Liver (tissue), 9 donors: ENCODE data around the gene ITGB4. TPM values are rescaled to one million over a fixed set of nuclear protein-coding genes. Genes with fewer than 3 reads are reported as not detected.
A peak's percentile ranks its signal among the peaks of the same experiment; 100 is the strongest.

Source experiments
- DNase-seq: peaks from one replicate; pipeline ENCODE4 v3.0.0-alpha.2; 2017; ENCODE audit warnings: low spot score
- H3K27ac ChIP-seq, 2 donors: one replicate each; pipeline ENCODE4 v1.7.0; 2013; ENCODE audit warnings: inconsistent platforms in 2 of 2, low read length in 2 of 2, control low read depth in 1 of 2, low read depth in 1 of 2, mild to moderate bottlenecking in 1 of 2
- H3K27me3 ChIP-seq, 4 donors: one replicate each; pipeline versions ENCODE4 v1.6.1 to v1.7.0; 2013; ENCODE audit warnings: low read length in 3 of 4, inconsistent platforms in 1 of 4, mild to moderate bottlenecking in 1 of 4, moderate library complexity in 1 of 4; ENCODE audit not compliant: control insufficient read depth in 4 of 4, insufficient read depth in 4 of 4
- H3K36me3 ChIP-seq, 4 donors: one replicate each; pipeline versions ENCODE4 v1.6.1 to v1.7.0; 2013; ENCODE audit warnings: low read length in 3 of 4, mild to moderate bottlenecking in 3 of 4, low read depth in 1 of 4, moderate library complexity in 1 of 4; ENCODE audit not compliant: control insufficient read depth in 4 of 4, insufficient read depth in 3 of 4
- H3K4me1 ChIP-seq, 4 donors: one replicate each; pipeline versions ENCODE4 v1.6.1 to v1.7.0; 2013; ENCODE audit warnings: low read length in 3 of 4, mild to moderate bottlenecking in 3 of 4, moderate library complexity in 1 of 4; ENCODE audit not compliant: control insufficient read depth in 4 of 4, insufficient read depth in 4 of 4
- H3K4me3 ChIP-seq, 3 donors: one replicate each; pipeline versions ENCODE4 v1.6.1 to v1.7.0; 2013; ENCODE audit warnings: low read length in 3 of 3, control low read depth in 1 of 3, low read depth in 1 of 3, mild to moderate bottlenecking in 1 of 3
- H3K9ac ChIP-seq, 2 donors: one replicate each; pipeline ENCODE4 v1.7.0; 2013; ENCODE audit warnings: low read length in 2 of 2, mild to moderate bottlenecking in 2 of 2, moderate library complexity in 2 of 2, control low read depth in 1 of 2, low read depth in 1 of 2
- H3K9me3 ChIP-seq, 4 donors: one replicate each; pipeline versions ENCODE4 v1.6.1 to v1.7.0; 2013; ENCODE audit warnings: low read length in 3 of 4; ENCODE audit not compliant: control insufficient read depth in 4 of 4
- ATF3 ChIP-seq: IDR thresholded peaks from 2 replicates; pipeline ENCODE4 v1.6.1; 2016; ENCODE audit warnings: antibody characterized with exemption
- CTCF ChIP-seq: fragments of 150-350 bp; IDR thresholded peaks from 2 replicates; pipeline ENCODE4 v1.5.1; 2017; ENCODE audit warnings: improper control_type of control experiment, low read depth, low read length; ENCODE audit not compliant: missing input control
- EGR1 ChIP-seq, 2 donors: IDR thresholded peaks; 2 replicates each; pipeline ENCODE4 v1.6.1; 2016 to 2018; ENCODE audit warnings: antibody characterized with exemption in 2 of 2, low read depth in 2 of 2
- FOXA1 ChIP-seq: IDR thresholded peaks from 2 replicates; pipeline ENCODE4 v1.6.1; 2016; ENCODE audit warnings: antibody characterized with exemption
- FOXA2 ChIP-seq: IDR thresholded peaks from 2 replicates; pipeline ENCODE4 v1.6.1; 2016; ENCODE audit warnings: antibody characterized with exemption
- GABPA ChIP-seq, 2 donors: IDR thresholded peaks in 1 of 2; conservative IDR thresholded peaks in 1 of 2; 2 replicates each; pipeline ENCODE4 v1.6.1; 2016; ENCODE audit warnings: antibody characterized with exemption in 2 of 2, mild to moderate bottlenecking in 1 of 2, moderate library complexity in 1 of 2
- HNF4A ChIP-seq, 2 donors: conservative IDR thresholded peaks; 2 replicates each; pipeline ENCODE4 v1.6.1; 2016; ENCODE audit warnings: antibody characterized with exemption in 2 of 2, mild to moderate bottlenecking in 2 of 2
- HNF4G ChIP-seq: IDR thresholded peaks from 2 replicates; pipeline ENCODE4 v1.6.1; 2016; ENCODE audit warnings: antibody characterized with exemption
- JUND ChIP-seq, 2 donors: IDR thresholded peaks; 2 replicates each; pipeline ENCODE4 v1.6.1; 2016; ENCODE audit warnings: antibody characterized with exemption in 2 of 2
- MAX ChIP-seq: IDR thresholded peaks from 2 replicates; pipeline ENCODE4 v1.6.1; 2016; ENCODE audit warnings: antibody characterized with exemption
- NR2F2 ChIP-seq: IDR thresholded peaks from 2 replicates; pipeline ENCODE4 v1.6.1; 2016; ENCODE audit warnings: antibody characterized with exemption
- RAD21 ChIP-seq, 2 donors: IDR thresholded peaks; 2 replicates each; pipeline ENCODE4 v1.6.1; 2016; ENCODE audit warnings: antibody characterized with exemption in 2 of 2, mild to moderate bottlenecking in 2 of 2
- REST ChIP-seq: IDR thresholded peaks from 2 replicates; pipeline ENCODE4 v1.6.1; 2016; ENCODE audit warnings: antibody characterized with exemption, mild to moderate bottlenecking
- RXRA ChIP-seq, 2 donors: IDR thresholded peaks; 2 replicates each; pipeline ENCODE4 v1.6.1; 2017 to 2018; ENCODE audit warnings: antibody characterized with exemption in 2 of 2, mild to moderate bottlenecking in 1 of 2
- TAF1 ChIP-seq: conservative IDR thresholded peaks from 2 replicates; pipeline ENCODE4 v1.6.1; 2016; ENCODE audit warnings: antibody characterized with exemption, mild to moderate bottlenecking
- YY1 ChIP-seq: IDR thresholded peaks from 2 replicates; pipeline ENCODE4 v1.6.1; 2016; ENCODE audit warnings: antibody characterized with exemption, mild to moderate bottlenecking
- WGBS: extraction: QIAGEN DNeasy Blood & Tissue Kit; methylation state at CpG from one replicate; pipeline ENCODE4 v1.1.7; 2013; 5-methylcytosine and 5-hydroxymethylcytosine counted together
- polyA plus RNA-seq, 2 donors: library from polyadenylated mRNA; stranded (reverse) in 1 of 2; unstranded in 1 of 2; fragments of 200-250 nt in 1 of 2; fragments of >200 nt in 1 of 2; fragmentation: Nextera tagmentation in 1 of 2; extraction: Ambion mirVana in 1 of 2; gene quantifications; one replicate each; pipeline versions ENCODE4 v1.2.1 to v1.2.3, GENCODE V29; 2013 to 2015
- total RNA-seq, 2 donors: library from RNA; depleted of rRNA; stranded (reverse); fragments of >200 nt; gene quantifications; one replicate each; pipeline ENCODE4 v1.2.3, GENCODE V29; 2014
- donor health status: healthy.
- donor health status: healthy.
- donor health status: healthy.
- donor health status: healthy.
- donor health status: healthy.

Gene ITGB4
- total and polyA plus RNA-seq, 4 donors = 0.42 to 1.4 (median 1.3) TPM

GRCh38 chr17:75707079-75707571, 14.1 kb upstream of the ITGB4 start:
- TF ChIP-seq REST (no peak), NR2F2 (peak; percentile 64)
- H3K9me3 ChIP-seq = no peaks in the 10 kb centered on the region
- WGBS = 85% methylated on average over 12 of the region's 12 CpGs
- H3K9ac ChIP-seq = no peak overlapping the region
- H3K4me3 ChIP-seq = no peak overlapping the region
- H3K36me3 ChIP-seq = peaks cover 28 to 66% (median 40%) of the 10 kb centered on the region in 4 donors
- no peaks in the 10 kb centered on the region for H3K27me3 ChIP-seq
- DNase-seq = peak; percentile 52
- H3K27ac ChIP-seq = no peak overlapping the region
- H3K4me1 ChIP-seq = no peaks in the 10 kb centered on the region

GRCh38 chr17:75712446-75712845, 8.8 kb upstream of the ITGB4 start:
- H3K36me3 ChIP-seq = peaks cover 3 to 15% (median 4%) of the 10 kb centered on the region in 4 donors
- no peak for DNase-seq
- H3K4me1 ChIP-seq = no peaks in the 10 kb centered on the region
- H3K9ac ChIP-seq = no peak overlapping the region
- no peaks in the 10 kb centered on the region for H3K27me3 ChIP-seq
- H3K9me3 ChIP-seq = no peaks in the 10 kb centered on the region
- WGBS = 64% methylated on average over 2 of the region's 2 CpGs
- H3K27ac ChIP-seq = no peak overlapping the region
- TF ChIP-seq YY1 = no peak
- no peak for TF ChIP-seq HNF4A (conservative IDR thresholded peaks at IDR 0.05)
- no peak for TF ChIP-seq EGR1 (IDR thresholded peaks at IDR 0.05; ENCODE audit: low read depth in 2 of 2)
- TF ChIP-seq ATF3 = no peak
- TF ChIP-seq TAF1 = no peak
- TF ChIP-seq JUND (IDR thresholded peaks at IDR 0.05) = no peak
- no peak for TF ChIP-seq FOXA2
- TF ChIP-seq FOXA1 = no peak
- no peak for TF ChIP-seq RXRA (IDR thresholded peaks at IDR 0.05)
- TF ChIP-seq GABPA (IDR thresholded peaks at IDR 0.05 in 1 of 2, conservative IDR thresholded peaks at IDR 0.05 in 1 of 2) = no peak
- no peak overlapping the region for H3K4me3 ChIP-seq

- no peak for DNase-seq
- Histone ChIP-seq H3K27me3 (peaks cover 0 to 5% (median 0%) of the 10 kb centered on the region in 4 donors), H3K27ac (no peak overlapping the region), H3K36me3 (no peaks in the 10 kb centered on the region), H3K4me3 (no peak overlapping the region), H3K9me3 (no peaks in the 10 kb centered on the region), H3K4me1 (peaks cover 0 to 6% (median 5%) of the 10 kb centered on the region in 4 donors), H3K9ac (no peak overlapping the region)
- 90% methylated on average over 2 of the region's 2 CpGs for WGBS
- TF ChIP-seq HNF4G = no peak
- TF ChIP-seq HNF4A (conservative IDR thresholded peaks at IDR 0.05) = no peak
- no peak for TF ChIP-seq FOXA1
- TF ChIP-seq RXRA (IDR thresholded peaks at IDR 0.05) = no peak
- TF ChIP-seq CTCF = no peak
- no peak for TF ChIP-seq REST
- TF ChIP-seq MAX = no peak
- no peak for TF ChIP-seq TAF1
- TF ChIP-seq RAD21 (IDR thresholded peaks at IDR 0.05) = no peak
- TF ChIP-seq JUND (IDR thresholded peaks at IDR 0.05) = no peak
- TF ChIP-seq GABPA (IDR thresholded peaks at IDR 0.05 in 1 of 2, conservative IDR thresholded peaks at IDR 0.05 in 1 of 2) = no peak
- no peak for TF ChIP-seq NR2F2
- no peak for TF ChIP-seq YY1
Observed at GRCh38 chr17:75719732-75720131, 1.5 kb upstream of the ITGB4 start.
